GM21619 (cell line): ENCODE data around the gene SFI1.
"Not testable (repeated sequence)": the region's sequence is repeated elsewhere in the genome, so short reads cannot be mapped to it uniquely, and the experiment has no call there.

Experiments used
- ATAC-seq: cut with Tn5 transposase; IDR thresholded peaks from one replicate; pipeline ENCODE4 v1.9.1; 2021; ENCODE audit not compliant: unreplicated experiment

SFI1 gene, protein sequence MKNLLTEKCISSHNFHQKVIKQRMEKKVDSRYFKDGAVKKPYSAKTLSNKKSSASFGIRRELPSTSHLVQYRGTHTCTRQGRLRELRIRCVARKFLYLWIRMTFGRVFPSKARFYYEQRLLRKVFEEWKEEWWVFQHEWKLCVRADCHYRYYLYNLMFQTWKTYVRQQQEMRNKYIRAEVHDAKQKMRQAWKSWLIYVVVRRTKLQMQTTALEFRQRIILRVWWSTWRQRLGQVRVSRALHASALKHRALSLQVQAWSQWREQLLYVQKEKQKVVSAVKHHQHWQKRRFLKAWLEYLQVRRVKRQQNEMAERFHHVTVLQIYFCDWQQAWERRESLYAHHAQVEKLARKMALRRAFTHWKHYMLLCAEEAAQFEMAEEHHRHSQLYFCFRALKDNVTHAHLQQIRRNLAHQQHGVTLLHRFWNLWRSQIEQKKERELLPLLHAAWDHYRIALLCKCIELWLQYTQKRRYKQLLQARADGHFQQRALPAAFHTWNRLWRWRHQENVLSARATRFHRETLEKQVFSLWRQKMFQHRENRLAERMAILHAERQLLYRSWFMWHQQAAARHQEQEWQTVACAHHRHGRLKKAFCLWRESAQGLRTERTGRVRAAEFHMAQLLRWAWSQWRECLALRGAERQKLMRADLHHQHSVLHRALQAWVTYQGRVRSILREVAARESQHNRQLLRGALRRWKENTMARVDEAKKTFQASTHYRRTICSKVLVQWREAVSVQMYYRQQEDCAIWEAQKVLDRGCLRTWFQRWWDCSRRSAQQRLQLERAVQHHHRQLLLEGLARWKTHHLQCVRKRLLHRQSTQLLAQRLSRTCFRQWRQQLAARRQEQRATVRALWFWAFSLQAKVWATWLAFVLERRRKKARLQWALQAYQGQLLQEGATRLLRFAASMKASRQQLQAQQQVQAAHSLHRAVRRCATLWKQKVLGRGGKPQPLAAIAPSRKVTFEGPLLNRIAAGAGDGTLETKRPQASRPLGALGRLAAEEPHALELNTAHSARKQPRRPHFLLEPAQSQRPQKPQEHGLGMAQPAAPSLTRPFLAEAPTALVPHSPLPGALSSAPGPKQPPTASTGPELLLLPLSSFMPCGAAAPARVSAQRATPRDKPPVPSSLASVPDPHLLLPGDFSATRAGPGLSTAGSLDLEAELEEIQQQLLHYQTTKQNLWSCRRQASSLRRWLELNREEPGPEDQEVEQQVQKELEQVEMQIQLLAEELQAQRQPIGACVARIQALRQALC

DNA sequence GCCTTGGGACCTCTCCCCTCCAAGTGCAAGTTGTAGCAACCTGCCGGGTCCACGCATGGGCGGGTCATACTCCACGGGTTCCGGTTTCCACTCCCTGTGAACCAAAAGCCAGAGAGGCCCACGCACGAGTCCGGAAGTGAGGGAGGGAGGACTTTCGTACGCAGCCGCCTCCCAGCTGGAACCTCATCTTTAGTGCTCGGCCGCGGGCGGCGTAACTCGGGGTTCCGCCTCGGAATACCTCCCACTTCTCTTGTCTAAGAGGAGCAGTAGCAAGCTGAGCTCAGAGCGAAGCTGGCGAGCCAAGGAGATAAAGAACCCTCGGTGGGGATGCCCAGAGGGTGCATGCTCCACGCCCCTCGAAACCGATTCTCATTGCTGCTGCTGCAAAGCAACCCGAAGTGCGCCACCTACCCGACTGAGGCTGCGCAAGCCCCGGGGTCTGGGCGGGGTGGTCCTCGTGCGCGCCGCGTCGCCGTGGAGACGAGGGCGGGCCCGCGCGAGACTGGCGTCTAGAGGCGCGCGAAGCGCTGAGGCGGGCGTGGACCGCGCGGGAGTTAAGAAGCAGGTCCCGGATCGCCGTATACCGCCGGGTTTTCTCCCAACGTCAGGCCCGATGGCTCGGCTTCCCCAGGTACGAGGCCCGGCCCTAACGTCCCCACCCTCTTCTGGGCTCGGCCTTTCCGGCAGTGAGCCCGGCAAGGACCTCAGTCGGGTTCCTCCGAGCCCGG lies at the start of gene SFI1:
TSS of gene SFI1 (plus strand) at position 530 of the 728 bp plus-strand sequence. CDS start 11,749 bp downstream, outside the sequence.
- ATAC-seq: peak; percentile 69

DNA sequence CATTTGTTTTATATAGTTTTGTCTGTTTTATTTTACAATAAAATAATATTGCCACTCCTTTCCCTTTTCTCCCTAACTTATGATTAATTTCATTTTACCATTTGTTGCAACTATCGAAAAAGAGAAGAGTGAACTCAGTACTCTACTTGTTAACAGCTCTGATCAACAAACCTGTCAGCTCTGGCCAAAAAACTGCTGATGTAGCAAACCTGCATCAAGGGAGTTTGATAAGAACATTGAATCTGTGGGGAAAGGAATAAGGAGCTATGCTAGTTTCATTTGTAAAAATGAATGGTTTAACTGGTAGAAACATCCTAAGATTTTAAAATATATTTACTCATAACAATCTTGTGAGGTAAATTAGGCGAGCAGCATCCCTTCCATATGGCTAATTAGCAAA lies 49.6 kb upstream of the SFI1 start:
- ATAC-seq: no peak

DNA sequence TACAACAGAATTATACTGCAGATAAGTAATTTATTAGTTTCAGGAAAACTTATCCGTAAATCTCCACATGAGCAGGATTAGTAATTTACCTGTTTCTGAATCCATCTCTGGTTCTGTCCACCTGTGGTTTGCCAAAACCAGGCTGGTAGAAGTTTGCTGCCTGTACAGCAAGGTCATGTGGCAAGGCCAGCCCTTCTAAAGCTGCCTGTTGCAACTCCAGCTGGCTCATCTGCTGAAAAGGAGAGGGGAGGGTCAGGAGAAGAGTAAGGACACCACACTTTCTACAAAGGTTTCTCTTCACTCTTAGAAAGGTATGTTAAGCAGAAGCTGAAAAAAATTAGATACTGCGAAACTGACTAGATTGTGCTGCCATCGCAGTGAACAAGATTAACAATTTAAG lies 49.0 kb upstream of the SFI1 start:
- no peak for ATAC-seq

DNA sequence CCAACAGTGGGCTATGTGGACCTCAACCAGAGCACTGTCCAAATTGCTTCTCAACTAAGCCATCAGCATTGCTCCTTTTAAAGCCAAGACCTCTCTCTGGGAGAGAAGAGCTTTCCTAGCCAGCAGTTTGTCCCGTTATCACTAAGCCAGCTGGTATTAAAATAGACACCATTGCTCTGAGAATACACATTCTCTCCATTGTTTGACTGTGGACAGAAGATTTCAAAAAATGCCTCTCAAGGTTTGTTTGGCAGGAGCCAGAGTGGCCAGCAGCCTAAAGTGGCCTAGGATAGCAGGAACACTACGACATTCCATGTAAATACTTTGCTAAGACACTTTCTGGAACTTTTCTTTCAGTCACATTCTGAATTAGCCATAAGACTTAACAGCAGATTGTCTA lies 48.0 kb upstream of the SFI1 start:
- ATAC-seq: no peak

DNA sequence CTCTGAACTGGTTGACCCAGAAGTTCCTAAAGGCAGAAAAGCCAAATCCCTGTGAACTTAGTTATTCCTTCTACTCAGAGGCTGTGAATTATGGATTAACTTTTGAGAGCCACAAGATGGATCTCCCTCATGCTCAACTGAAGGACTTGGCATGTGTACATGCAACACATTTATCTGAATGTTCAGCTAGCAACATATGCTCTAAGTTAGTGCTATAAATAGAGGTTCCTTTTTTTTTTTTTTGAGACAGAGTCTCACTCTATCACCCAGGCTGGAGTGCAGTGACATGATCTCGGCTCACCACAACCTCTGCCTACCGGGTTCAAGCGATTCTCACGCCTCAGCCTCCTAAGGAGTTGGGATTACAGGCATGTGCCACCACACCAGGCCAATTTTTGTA lies 46.8 kb upstream of the SFI1 start:
- ATAC-seq: no peak

DNA sequence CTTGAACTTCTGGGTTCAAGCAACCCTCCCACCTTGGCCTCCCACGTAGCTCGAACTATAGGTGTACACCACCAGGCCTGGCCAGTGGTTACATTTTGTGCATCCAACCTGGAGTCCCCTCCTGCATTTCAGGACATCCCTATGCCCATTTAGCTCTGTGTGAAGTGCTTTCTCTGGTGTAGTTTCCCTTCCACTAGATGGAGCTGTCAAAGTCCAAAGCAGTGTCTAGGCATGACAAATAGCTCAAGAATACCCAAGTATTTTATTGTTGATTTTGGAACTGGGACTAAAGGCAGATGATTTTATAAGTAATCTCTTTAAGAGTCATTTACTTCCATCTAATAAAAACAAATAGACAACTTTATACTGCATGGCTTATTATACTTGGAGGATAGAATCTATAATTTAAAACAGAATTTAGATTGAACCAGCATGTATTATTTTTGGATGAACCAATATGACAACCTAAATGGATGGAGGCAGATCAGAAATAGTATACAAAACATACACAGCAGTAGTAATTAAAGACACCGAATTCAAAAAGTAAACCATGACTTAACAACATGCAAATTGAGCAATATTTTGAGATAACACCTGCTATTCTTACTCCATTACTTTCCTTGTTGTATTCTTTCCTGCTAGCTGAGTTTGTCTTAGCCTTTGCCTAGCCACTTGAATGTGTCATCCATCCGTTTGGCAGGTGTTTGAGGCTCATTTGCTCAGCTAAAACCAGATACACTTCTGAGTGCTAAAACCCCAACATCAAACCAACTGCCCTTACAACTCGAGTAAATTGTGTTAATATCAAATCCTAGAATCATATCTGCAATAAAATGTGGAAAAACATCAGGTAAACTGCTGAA lies 44.4 kb upstream of the SFI1 start:
- no peak for ATAC-seq

DNA sequence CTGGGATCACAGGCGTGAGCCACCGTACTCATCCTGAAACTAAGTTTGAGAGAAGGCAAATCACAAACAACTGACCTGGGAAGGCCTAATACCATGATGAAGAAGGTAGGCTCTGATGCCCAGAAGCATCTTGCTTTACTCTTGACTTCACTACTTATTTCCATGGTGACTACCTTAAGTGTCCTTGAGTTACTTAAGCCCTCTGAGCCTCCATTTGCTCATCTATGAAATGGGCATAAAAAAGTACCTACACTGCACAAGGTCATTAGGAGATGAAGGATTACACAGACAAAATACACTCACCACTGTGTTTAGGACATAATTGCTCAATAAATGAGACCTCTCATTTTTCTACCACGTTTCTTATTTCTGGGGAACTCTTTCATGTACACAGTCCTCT lies 34.6 kb upstream of the SFI1 start:
- no peak for ATAC-seq

DNA sequence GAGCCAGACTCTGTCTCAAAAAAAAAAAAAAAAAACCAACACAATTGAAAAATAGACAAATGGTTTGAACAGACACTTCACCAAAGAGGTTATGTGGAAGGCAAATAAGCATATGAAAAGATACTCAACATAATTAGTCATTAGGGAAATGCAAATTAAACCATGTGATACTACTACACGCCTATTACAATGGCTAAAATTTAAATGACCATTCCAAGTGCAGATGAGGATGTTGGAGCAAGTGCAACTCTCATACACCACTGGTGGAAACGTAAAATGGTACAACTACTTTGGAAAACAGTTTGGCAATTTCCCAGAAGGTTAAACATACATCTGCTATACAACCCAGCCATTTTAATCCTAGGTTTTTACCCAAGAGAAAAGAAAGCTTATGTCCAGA lies 31.0 kb upstream of the SFI1 start:
- ATAC-seq: no peak

DNA sequence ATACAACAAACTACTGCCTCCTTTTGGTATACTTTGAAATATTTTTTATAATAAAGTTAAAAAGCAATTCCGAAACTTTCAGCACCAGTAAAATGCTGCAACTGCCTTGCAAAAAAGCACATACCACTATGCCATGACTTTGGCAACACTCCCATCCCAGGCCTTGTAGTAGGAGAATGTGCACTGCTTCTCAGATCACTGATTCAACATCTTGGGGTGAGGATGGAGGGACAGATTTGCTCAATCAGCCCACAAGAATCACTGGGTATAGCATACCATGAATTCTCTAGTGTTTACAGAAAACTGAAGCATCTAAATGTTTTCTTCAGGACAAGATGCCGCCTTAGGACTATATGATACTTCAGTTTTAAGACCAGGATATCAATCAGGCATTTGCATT lies 21.6 kb upstream of the SFI1 start:
- no peak for ATAC-seq

DNA sequence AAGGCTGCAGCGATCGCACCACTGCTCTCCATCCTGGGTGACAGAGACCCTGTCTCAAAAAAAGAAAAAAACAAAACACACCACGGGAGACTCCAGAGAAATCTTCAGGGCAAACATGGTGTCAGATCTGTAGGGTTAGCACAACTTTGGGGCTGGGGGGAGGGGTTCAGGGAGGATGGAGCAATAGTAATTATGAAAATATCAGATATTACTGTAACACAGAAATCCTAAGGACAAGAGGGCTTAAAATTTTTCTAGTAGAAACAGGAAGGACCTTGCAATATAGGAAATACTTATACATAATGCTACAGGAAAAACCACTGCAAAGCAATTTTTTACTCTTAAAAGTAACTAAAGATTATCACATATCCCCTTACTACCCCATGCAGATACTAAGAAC lies 20.5 kb upstream of the SFI1 start:
- ATAC-seq: no peak

DNA sequence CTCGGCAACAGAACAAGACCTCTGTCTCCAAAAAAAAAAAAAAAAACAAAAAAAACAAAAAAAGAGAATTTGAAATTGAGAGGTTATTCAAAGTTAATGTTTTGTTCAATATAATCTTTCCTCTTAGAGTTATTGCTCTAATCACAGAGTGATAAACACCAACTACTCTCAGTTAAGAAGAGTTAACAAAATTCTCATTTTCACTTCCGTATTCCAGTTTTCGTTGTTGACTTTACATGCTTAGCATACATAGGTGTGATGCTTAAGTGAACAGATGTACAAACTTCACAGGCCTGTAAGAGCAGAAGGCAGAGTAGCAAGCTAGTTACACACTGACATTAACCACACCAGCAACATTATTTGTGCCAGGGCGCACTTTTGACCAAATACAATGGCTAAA lies 19.0 kb upstream of the SFI1 start:
- ATAC-seq: peak; percentile 83

DNA sequence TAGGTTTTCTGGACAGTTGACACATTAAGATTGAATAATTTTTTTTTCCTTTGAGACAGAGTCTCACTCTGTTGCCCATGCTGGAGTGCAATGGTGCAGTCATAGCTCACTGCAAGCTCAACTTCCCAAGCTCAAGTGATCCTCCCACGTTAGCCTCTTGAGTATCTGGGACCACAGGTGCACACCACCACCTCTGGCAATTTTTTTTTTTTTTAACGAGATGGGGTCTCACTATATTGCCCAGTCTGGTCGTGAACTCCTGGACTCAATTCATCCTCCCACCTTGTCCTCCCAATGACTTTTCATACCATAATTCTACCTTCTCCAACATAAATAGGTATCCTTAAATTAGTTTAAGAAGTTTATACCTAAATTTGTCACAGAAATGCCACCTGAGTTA lies 15.2 kb upstream of the SFI1 start:
- ATAC-seq: no peak

DNA sequence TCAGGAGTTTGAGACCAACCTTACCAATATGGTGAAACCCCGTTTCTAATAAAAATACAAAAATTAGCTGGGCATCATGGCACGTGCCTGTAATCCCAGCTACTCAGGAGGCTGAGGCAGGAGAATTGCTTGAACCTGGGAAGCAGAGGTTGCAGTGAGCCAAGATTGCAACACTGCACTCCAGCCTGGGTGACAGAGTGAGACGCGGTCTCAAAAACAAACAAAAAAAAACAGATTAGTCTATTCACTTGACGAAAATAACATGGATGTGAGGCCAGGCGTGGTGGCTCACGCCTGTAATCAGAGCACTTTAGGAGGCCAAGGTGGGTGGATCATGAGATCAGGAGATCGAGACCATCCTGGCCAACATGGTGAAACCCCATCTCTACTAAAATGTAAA lies 13.9 kb upstream of the SFI1 start:
- ATAC-seq: not testable (repeated sequence)

DNA sequence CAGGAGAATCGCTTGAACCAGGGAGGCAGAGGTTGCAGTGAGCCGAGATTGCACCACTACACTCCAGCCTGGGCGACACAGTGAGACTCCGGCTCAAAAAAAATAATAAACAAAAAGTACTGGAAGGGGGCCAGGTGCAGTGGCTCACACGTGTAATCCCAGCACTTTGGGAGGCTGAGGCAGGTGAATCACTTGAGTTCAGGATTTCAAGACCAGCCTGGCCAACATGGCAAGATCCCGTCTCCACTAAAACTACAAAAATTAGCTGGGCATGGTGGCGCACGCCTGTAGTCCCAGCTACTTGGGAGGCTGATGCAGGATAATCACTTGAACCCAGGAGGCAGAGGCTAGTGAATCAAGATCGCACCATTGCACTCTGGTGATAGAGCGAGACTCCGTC lies 10.0 kb upstream of the SFI1 start:
- ATAC-seq: not testable (repeated sequence)

DNA sequence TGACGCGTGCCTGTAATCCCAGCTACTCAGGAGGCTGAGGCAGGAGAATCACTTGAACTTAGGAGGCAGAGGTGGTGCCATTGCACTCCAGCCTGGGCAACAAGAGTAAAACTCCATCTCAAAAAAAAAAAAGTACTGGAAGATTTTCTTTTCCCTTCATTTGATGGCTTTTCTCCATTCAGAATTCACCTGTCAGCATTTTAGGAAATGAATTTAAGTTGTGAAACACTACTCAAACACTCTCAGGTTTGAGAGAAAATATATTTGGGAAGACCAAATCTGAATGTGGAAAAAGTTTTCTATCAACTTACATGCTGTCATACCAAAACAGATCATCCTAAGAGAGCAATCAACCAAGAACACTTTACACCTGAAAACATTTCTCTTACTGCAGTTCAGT lies 9.4 kb upstream of the SFI1 start:
- ATAC-seq: no peak

DNA sequence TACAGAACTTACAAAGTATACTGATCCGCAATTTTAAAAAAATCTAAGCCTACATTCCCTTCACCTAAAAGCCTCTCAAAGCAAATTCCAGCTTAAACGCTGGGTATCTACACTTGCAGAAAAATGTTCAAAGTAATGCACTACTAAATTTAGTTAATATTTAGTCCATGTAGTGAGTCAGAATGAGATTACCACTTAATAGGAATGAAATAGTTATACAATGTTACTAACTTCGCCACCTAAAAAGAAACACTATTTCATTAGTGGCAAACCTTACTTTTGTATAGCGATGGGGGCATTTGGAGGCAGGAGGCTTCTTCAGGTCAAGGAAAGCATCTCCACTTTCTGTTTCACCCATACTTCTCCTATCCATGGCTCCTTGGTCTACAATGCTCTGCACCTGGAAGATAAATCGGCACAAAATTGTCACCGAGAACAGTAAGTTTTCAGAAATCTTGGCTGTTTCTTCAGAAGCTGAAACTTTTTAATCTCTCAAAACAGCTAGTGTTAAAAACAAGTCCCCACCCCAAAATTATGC lies 7.9 kb upstream of the SFI1 start:
- ATAC-seq: no peak

DNA sequence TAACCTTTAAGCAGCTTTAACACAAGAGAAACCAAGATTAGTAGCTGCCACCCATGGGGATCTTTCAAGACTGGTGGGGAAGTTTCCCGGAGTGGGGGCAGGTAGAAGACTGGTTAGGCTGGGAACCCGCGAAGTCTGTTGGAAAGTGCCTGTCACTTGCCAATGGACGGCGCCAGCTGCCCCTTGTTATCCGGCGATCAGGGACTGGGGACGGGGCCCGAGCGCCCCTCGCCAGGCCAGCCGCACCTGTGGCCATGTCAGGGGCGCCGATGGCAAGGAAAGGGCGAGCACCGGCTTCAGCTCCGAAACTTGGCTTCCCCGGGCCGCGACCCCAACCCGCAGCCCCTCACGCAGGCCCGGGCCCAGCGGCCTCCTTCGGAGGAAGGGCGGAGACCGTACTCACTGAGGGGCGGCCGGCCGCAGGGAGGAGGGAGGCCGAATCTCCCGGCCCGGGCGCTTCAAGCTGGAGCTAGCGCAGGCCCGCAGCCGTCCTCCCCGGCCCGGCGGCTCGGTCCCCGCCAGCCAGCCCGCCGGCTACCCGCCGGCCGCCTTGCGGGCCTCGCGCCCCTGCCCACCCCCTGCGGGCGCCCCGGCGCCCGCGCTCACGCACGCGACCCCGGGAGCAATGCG lies 7.2 kb upstream of the SFI1 start:
- peak; percentile 17 for ATAC-seq

DNA sequence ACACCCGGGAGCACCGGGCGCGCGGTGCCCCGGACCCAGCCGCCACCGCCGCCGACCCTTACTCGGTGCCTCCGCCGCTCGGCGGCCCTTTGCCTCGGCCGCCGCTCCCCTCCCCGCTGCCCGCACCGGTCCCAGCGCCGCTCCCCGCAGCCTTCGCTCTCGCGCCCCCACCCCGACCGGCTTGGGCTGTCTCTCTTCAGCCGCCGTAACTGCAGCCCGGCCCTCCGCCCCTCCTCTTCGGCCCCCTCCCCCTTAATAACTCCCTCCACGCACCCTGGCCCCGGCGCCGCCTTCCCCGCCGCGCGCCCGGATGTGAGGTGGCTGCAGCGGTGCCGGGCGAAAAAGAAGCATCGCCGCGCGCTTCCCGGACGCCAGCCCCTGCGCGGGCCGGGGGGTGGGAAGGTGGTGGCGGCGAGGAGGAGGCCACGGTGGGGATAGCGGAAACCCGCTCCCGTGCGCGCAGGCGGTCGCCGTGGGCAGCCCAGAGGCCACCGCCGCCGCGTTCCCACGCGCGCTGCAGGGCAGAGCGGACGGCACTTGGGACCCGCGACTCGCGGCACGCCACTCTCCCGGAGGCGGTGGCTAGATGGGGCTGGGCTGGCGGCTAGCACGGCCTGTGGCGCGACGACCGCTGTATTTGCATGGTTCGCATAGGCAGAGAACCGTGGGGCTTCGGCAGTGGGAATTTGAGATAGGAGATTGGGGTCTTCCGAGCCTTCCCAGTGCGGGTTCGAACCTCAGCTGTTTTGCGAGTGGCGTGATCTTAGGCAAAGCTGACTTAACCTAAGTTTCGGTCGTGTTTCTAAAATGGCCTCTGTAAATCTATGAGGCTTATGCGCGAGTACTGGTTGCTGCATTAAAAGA lies 6.5 kb upstream of the SFI1 start, which contains the start of gene EIF4ENIF1:
TSS of gene EIF4ENIF1 (minus strand) at position 211 of the 864 bp plus-strand sequence. CDS start 1,124 bp downstream, outside the sequence.
- peak; percentile 37 for ATAC-seq
